Smooth muscle cell of the brain vasculature (primary cell): ENCODE measurements around the gene CLHC1.

Experiments
- DNase-seq: peaks from one replicate; pipeline ENCODE4 v3.0.0-alpha.2; 2012; ENCODE audit warnings: low read depth, low spot score

The CLHC1 gene

GRCh38 chr2:55169359-55169758 lies 62.7 kb downstream of the CLHC1 start:
- no peak for DNase-seq

DNA sequence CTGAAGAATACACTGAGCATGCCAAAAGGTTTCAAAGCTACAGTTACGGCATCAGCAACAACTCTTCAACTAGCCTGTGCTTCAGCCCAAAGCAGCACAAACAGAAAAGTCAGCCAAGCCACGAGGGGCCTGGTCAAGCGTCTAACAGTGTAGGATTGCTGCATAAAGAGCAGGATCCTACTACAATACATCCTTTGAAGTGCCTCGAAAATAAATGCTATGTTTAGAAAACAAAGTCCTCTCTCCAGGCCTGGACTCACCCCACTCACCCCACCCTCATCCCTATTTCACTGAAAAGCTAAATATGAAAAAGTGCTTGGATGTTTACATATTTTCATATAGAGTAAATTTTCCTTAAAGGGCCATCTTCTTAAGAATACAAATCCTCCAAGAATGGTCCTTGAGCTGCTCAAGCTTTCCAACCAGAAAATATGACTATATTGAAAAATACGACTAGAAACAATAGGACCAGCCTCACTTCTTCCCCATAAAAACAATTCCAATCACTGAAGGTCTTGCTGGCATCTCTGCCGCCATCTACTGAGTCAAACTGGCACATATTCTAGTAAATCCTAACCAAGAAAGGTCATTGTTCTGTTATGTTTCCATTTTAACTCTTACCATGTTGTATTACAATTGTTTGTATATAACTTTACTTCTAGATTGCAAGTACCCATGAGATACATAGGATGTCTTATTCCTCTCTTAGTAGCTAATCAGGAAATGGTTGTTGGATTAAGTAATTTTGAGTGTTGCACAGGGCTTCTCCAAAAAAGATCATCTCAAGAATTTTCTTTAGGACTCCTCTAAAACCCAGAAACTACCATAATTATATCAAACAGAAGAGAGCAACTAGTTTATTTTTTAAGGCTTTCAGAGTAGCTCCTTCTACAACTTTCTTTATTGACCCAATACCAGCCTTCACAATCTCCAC lies 63.6 kb downstream of the CLHC1 start:
- no peak for DNase-seq

DNA sequence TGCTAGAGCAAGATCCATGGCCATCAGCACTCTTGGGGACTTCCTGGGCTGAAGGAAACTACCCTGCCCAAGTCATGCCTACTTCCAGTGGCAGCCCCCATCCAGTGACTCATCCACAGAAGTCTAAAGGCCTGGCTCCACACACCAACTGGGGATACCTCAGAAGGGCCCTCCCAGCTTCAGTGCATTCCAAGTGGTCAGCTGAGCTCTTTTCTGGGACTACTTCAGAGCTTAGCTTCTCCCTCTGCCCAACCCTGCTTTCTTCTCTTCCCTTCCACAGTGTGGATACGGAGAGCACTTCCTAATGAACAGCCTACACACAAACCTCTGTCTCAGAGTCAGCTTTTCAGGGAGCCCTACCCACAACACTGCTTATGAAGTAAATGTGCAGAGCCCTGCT lies 66.5 kb downstream of the CLHC1 start:
- no peak for DNase-seq

DNA sequence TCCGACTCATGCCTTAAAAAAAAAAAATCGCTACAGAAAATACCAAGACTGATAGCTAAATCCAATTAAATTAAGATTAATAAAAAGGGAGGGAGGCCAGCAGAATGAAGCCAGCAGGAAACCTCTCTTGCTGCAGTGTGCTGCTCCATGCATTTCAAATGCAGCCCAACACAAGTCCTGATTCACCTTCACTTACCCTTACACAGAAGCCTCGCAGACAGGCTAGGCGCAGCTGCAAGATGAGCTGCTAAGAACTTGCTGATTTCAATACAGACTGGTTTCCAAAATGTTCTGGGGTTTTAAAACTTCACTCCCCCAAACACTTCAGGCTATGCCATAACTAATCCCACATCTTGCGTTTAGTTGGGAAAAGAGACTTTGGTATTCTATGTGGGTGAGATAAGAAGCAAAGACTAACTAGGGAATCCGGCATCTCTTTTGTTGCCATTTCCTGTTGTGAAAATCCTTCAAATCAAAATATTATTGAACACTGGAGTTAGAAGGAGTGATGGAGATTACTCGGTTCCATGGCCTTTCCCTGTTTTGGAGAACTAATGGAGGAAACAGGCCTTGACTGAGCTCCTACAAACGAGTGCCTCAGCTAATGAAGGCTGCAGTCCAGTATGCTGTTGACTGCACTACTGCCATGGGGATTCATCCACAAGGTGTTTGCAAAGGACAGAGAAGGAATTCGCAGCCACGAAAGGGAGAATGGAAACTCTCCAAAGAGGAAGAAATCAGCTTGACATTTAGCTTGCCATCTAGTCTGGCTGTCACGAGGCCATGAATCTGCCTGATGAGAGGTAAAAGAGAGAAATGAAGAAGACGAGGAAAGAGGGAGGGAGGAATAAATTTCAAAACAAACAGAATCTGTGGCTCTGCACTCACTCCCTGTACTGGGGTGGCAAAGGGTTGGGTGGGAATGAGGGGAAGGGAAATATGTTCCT lies 67.3 kb downstream of the CLHC1 start:
- no peak for DNase-seq

- no peak for DNase-seq
These were observed 68.1 kb downstream of the CLHC1 start for GRCh38 chr2:55163941-55164390.

GRCh38 chr2:55163274-55163721 lies 68.8 kb downstream of the CLHC1 start:
- no peak for DNase-seq

GRCh38 chr2:55162284-55163006 lies 69.6 kb downstream of the CLHC1 start:
- DNase-seq: no peak

GRCh38 chr2:55161295-55162210 lies 70.5 kb downstream of the CLHC1 start:
- no peak for DNase-seq

DNA sequence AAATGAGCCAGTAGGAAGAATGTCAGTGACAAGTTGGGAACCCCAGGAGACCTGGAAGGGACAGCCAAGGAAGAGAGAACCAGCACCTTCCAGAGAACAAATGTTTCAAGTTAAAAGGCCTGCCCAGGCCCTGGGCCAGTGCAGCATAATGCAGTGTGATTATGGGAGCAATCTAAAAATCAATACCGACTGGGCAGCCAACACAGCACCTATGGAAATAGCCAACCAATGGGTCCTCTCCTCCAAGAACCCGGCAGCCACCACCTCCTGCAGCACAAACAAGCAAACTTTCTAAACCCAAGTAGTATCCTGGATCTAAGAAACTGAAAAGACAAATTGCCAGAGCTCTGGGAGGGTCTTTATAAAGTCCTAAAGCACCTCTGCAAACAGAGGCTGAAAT lies 71.7 kb downstream of the CLHC1 start:
- DNase-seq: no peak

DNA sequence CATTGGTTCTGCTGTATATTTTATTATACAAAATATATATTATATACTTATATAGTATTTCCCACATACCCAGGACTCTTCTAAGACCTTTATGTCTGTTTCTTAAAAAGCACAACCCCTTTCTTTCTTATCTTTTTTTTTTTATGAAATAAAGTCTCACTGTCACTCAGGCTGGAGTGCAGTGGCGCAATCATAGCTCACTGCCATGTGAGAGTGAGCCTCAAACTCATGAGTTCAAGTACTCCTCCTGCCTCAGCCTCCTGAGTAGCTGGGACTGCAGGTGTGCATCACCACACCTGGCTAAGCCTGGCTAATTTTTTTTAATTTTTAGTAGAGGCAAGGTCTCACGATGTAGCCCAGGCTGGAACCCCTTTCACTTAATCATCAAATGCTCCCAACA lies 72.3 kb downstream of the CLHC1 start:
- DNase-seq: no peak

GRCh38 chr2:55159037-55159651 lies 72.9 kb downstream of the CLHC1 start:
- DNase-seq: no peak

DNA sequence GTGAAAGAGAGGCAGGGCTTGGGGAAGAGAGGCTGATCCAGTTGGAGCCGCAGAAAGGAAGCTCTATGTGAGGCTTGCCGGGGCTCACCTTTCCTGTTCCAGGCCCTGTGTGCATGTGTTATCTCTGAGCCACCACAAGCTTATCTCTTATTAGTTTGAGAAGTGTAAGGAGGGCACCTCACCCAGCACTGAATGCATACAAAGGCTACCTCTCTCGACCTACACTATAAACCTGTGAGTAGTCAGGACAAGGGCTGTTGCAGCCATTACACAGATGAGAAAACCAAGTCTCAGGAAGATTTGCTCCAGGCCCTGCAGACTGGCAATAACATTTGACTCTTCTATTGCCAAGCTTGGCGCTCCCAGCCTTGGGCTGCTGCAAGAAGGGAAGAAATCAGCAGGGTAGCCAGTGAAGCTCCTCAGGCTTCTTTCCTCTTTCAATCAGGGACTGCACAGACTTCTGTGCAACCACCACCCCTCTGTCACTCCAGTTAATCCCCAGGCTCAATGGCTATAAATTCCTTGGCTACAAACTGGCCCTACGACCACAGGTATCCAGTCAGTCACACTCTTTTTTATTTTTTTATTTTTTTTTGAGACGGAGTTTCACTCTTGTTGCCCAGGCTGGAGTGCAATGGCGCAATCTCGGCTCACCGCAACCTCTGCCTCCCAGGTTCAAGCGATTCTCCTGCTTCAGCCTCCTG lies 73.8 kb downstream of the CLHC1 start:
- no peak for DNase-seq

- DNase-seq: no peak
These were observed 74.6 kb downstream of the CLHC1 start for GRCh38 chr2:55157474-55157884.

DNA sequence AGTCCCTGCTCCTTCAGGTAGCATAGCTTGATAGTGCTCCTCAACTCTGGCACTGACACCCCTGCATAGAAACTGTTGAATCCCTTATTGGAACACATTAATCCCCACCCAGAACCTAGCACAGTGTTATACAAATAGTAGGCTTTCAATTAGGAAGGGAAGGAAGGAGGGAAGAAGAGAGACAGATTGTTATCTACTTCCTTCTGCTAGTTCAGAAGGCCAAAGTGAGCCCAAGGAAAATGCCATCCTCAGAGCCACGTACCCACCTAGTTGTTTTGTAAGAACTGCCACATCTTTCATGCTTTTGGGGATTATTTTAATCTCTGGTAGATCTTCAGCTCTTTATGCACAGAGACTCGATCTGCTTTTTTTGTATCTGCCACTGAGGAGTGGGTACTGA lies 75.1 kb downstream of the CLHC1 start:
- DNase-seq: no peak

- DNase-seq: no peak
These were observed 75.8 kb downstream of the CLHC1 start for GRCh38 chr2:55156326-55156725.

GRCh38 chr2:55155764-55156281 lies 76.3 kb downstream of the CLHC1 start:
- no peak for DNase-seq

GRCh38 chr2:55155206-55155605 lies 76.9 kb downstream of the CLHC1 start:
- no peak for DNase-seq

DNA sequence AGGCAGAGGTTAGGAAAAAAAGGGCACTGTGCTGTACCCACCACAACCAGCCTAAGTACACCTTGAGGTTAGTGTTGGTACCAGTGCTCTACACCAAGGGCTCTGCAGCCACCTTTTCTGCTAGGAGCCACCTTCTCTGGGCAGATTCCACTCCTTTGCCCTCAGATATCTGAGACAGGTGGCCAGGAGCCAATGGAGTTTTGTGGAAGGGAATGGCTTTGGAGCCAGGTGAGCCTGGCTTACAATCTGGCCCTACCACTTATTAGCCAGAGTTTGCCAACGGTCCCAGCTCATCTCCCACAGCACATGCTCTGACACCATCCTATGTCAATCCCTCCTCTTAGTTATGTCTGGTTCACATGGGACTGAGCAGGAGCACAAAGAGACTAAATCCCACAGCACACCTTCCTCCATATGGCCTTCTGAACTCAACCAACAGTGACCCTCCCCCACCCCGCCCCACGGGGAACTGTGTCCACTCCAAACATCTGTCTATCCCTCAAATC lies 77.5 kb downstream of the CLHC1 start:
- no peak for DNase-seq
